Lower leg skin (tissue), 3 donors: ENCODE data around the gene TMEM168.

ENCODE experiments used
- CTCF ChIP-seq, 3 donors: fragments of 450-650 bp; IDR thresholded peaks; one replicate each; pipeline ENCODE4 v1.5.1; 2016; ENCODE audit warnings: antibody characterized with exemption in 3 of 3, mild to moderate bottlenecking in 3 of 3, moderate library complexity in 2 of 3
- POLR2A ChIP-seq, 2 donors: fragments of 450-650 bp; IDR thresholded peaks; one replicate each; pipeline ENCODE4 v1.6.1; 2016 to 2017; ENCODE audit warnings: antibody characterized with exemption in 2 of 2, mild to moderate bottlenecking in 1 of 2, moderate library complexity in 1 of 2

- no peak for TF ChIP-seq CTCF (IDR thresholded peaks at IDR 0.05)
- TF ChIP-seq POLR2A (IDR thresholded peaks at IDR 0.05), result no peak
Measured at GRCh38 chr7:112763298-112763697, 26.9 kb downstream of the TMEM168 start.
